GM21717 (cell line): ENCODE measurements around the gene BFAR.
"Not testable (repeated sequence)": the region's sequence is repeated elsewhere in the genome, so short reads cannot be mapped to it uniquely, and the experiment has no call there.

ENCODE experiments used
- ATAC-seq: cut with Tn5 transposase; IDR thresholded peaks from one replicate; pipeline ENCODE4 v1.9.1; 2021; ENCODE audit warnings: mild to moderate bottlenecking, moderate library complexity; ENCODE audit not compliant: unreplicated experiment

The BFAR gene

GRCh38 chr16:14685870-14686793 lies 53.4 kb downstream of the BFAR start:
- not testable (repeated sequence) for ATAC-seq

- ATAC-seq, result not testable (repeated sequence)
Measured at GRCh38 chr16:14694129-14694528, 61.4 kb downstream of the BFAR start, which contains the start of gene PLA2G10. TSS of gene PLA2G10 (minus strand) at chr16:14694308. CDS start at chr16:14694229, 79 bp downstream.

- ATAC-seq, result not testable (repeated sequence)
Measured at GRCh38 chr16:14701859-14702258, 69.1 kb downstream of the BFAR start.

- ATAC-seq, result not testable (repeated sequence)
Measured at GRCh38 chr16:14702672-14703071, 69.9 kb downstream of the BFAR start.

GRCh38 chr16:14703156-14704011 lies 70.6 kb downstream of the BFAR start, which contains the start of gene NPIPA3:
TSS of gene NPIPA3 (plus strand) at chr16:14703411. CDS start at chr16:14708944, 5,533 bp downstream.
- peak; percentile 96 for ATAC-seq
